Astrocyte of the hippocampus (primary cell): ENCODE measurements around the gene DIP2C.
A peak's percentile ranks its signal among the peaks of the same experiment; 100 is the strongest.
"Not testable (repeated sequence)": the region's sequence is repeated elsewhere in the genome, so short reads cannot be mapped to it uniquely, and the experiment has no call there.

ENCODE experiments used
- DNase-seq: peaks from one replicate; pipeline ENCODE4 v3.0.0; 2011; ENCODE audit warnings: low read depth, low spot score

The DIP2C gene

GRCh38 chr10:278707-279106, 410.8 kb downstream of the DIP2C start:
- DNase-seq, result no peak

GRCh38 chr10:277963-278362, 411.5 kb downstream of the DIP2C start:
- no peak for DNase-seq

GRCh38 chr10:275680-276079, 413.8 kb downstream of the DIP2C start:
- no peak for DNase-seq

GRCh38 chr10:274866-275265, 414.6 kb downstream of the DIP2C start:
- DNase-seq, result no peak

GRCh38 chr10:273088-273487, 416.4 kb downstream of the DIP2C start:
- DNase-seq, result no peak

- DNase-seq, result no peak
Observed at GRCh38 chr10:271722-272121, 417.7 kb downstream of the DIP2C start.

GRCh38 chr10:271201-271600, 418.3 kb downstream of the DIP2C start:
- no peak for DNase-seq

GRCh38 chr10:269440-270074, 419.9 kb downstream of the DIP2C start:
- DNase-seq, result no peak

- no peak for DNase-seq
Observed at GRCh38 chr10:267705-268104, 421.8 kb downstream of the DIP2C start.

- no peak for DNase-seq
Observed at GRCh38 chr10:266974-267425, 422.5 kb downstream of the DIP2C start.

- DNase-seq, result not testable (repeated sequence)
Observed at GRCh38 chr10:265816-266588, 423.5 kb downstream of the DIP2C start.

GRCh38 chr10:265074-265440, 424.4 kb downstream of the DIP2C start:
- not testable (repeated sequence) for DNase-seq

GRCh38 chr10:264160-265073, 425.1 kb downstream of the DIP2C start:
- DNase-seq, result not testable (repeated sequence)

GRCh38 chr10:260819-261429, 428.5 kb downstream of the DIP2C start:
- no peak for DNase-seq

- no peak for DNase-seq
Observed at GRCh38 chr10:251982-252582, 437.4 kb downstream of the DIP2C start.

GRCh38 chr10:248307-248706, 441.2 kb downstream of the DIP2C start:
- DNase-seq, result peak; percentile 49

- DNase-seq, result no peak
Observed at GRCh38 chr10:247480-247879, 442.0 kb downstream of the DIP2C start.

- DNase-seq, result no peak
Observed at GRCh38 chr10:246431-246830, 443.0 kb downstream of the DIP2C start.

- no peak for DNase-seq
Observed at GRCh38 chr10:244227-244626, 445.2 kb downstream of the DIP2C start.

GRCh38 chr10:241966-242643, 447.4 kb downstream of the DIP2C start:
- no peak for DNase-seq

GRCh38 chr10:241451-241850, 448.0 kb downstream of the DIP2C start:
- DNase-seq, result peak; percentile 72
